Uterus (tissue), 4 donors: Measurements from ENCODE around the gene GGA3. TPM values are rescaled to one million over a fixed set of nuclear protein-coding genes. Genes with fewer than 3 reads are reported as not detected.
"Not testable (repeated sequence)": the region's sequence is repeated elsewhere in the genome, so short reads cannot be mapped to it uniquely, and the experiment has no call there.

Experiments
- DNase-seq, 2 donors: peaks; one replicate each; pipeline ENCODE4 v3.0.0-alpha.2; 2019 to 2020
- H3K27ac ChIP-seq, 2 donors: fragments of 200-600 bp; sonication (generic); 1 replicate in 1 of 2; 2 replicates in 1 of 2; pipeline ENCODE4 v1.5.1; 2016 to 2018
- H3K27me3 ChIP-seq, 2 donors: fragments of 200-600 bp; sonication (generic); one replicate each; pipeline ENCODE4 v1.5.1; 2018 to 2019; ENCODE audit warnings: control low read depth in 1 of 2
- H3K36me3 ChIP-seq, 2 donors: fragments of 200-600 bp; sonication (generic); one replicate each; pipeline ENCODE4 v1.5.1; 2019; ENCODE audit warnings: control low read depth in 1 of 2
- H3K4me1 ChIP-seq, 2 donors: fragments of 200-600 bp; sonication (generic); one replicate each; pipeline ENCODE4 v1.5.1; 2018 to 2019; ENCODE audit warnings: control low read depth in 1 of 2
- H3K4me3 ChIP-seq, 2 donors: fragments of 200-600 bp; sonication (generic); 1 replicate in 1 of 2; 2 replicates in 1 of 2; pipeline ENCODE4 v1.5.1; 2018 to 2019; ENCODE audit warnings: mild to moderate bottlenecking in 1 of 2
- H3K9me3 ChIP-seq, 2 donors: fragments of 200-600 bp; sonication (generic); one replicate each; pipeline ENCODE4 v1.5.1; 2019; ENCODE audit warnings: control low read depth in 1 of 2
- CTCF ChIP-seq, 4 experiments: fragments of 200-600 bp in 2 of 4; fragments of 450-650 bp in 2 of 4; sonication (generic) in 2 of 4; IDR thresholded peaks; one replicate each; pipeline ENCODE4 v1.5.1; 2016 to 2019; ENCODE audit warnings: antibody characterized with exemption in 4 of 4, mild to moderate bottlenecking in 2 of 4, moderate library complexity in 1 of 4
- POLR2A ChIP-seq, 2 donors: fragments of 450-650 bp; IDR thresholded peaks; one replicate each; pipeline ENCODE4 v1.6.1; 2016; ENCODE audit warnings: antibody characterized with exemption in 2 of 2, mild to moderate bottlenecking in 1 of 2, moderate library complexity in 1 of 2
- intact Hi-C: fragments of 100-400 bp; cut with DNase I; formaldehyde crosslinking; loops from one replicate; pipeline ENCODE4 v1.15.1; 2023; ENCODE audit warnings: low total_unique reads
- total RNA-seq, 4 donors: library from RNA; depleted of rRNA in 3 of 4; stranded (reverse); fragments of >200 nt in 3 of 4; gene quantifications; one replicate each; pipeline versions ENCODE4 v1.1.0 to v1.2.4, GENCODE V29; 2014 to 2023
- donor health status: DM: yes; HTN: yes; CAD: no.

GGA3 gene
- total RNA-seq, 4 donors from 2014 or later: 9.4 to 104 (median 40.1) TPM

- Histone ChIP-seq H3K36me3 (no peaks in the 10 kb centered on the region), H3K4me3 (no peak overlapping the region), H3K9me3 (no peaks in the 10 kb centered on the region), H3K27me3 (no peaks in the 10 kb centered on the region), H3K4me1 (no peaks in the 10 kb centered on the region), H3K27ac (no peak overlapping the region)
- intact Hi-C loops: no loop called here
- no peak for DNase-seq
- TF ChIP-seq POLR2A (IDR thresholded peaks at IDR 0.05) (no peak), CTCF (IDR thresholded peaks at IDR 0.05) (no peak)
Observed at GRCh38 chr17:75301049-75301448, 39.6 kb upstream of the GGA3 start.

- Histone ChIP-seq H3K9me3 (no peaks in the 10 kb centered on the region), H3K4me3 (no peak overlapping the region), H3K4me1 (no peaks in the 10 kb centered on the region), H3K36me3 (no peaks in the 10 kb centered on the region), H3K27ac (no peak overlapping the region), H3K27me3 (no peaks in the 10 kb centered on the region)
- no peak for TF ChIP-seq POLR2A (IDR thresholded peaks at IDR 0.05)
- no peak for TF ChIP-seq CTCF (IDR thresholded peaks at IDR 0.05)
- DNase-seq: no peak
- intact Hi-C loops: no loop called here
Observed at GRCh38 chr17:75300280-75300679, 38.9 kb upstream of the GGA3 start.

GRCh38 chr17:75295201-75296158, 34.1 kb upstream of the GGA3 start:
- intact Hi-C loops: no loop called here
- Histone ChIP-seq H3K27ac (no peak overlapping the region), H3K4me1 (no peaks in the 10 kb centered on the region), H3K27me3 (no peaks in the 10 kb centered on the region), H3K9me3 (no peaks in the 10 kb centered on the region), H3K36me3 (no peaks in the 10 kb centered on the region), H3K4me3 (no peak overlapping the region)
- no peak for DNase-seq
- TF ChIP-seq POLR2A (IDR thresholded peaks at IDR 0.05) (no peak), CTCF (IDR thresholded peaks at IDR 0.05) (no peak)

- DNase-seq, H3K27ac ChIP-seq, H3K9me3 ChIP-seq, H3K36me3 ChIP-seq, H3K27me3 ChIP-seq, H3K4me3 ChIP-seq, H3K4me1 ChIP-seq, intact Hi-C loops: not testable (repeated sequence)
Observed at GRCh38 chr17:75292810-75293448, 31.5 kb upstream of the GGA3 start.

GRCh38 chr17:75289832-75290337, 28.5 kb upstream of the GGA3 start:
- DNase-seq: peak; percentile 47 to 66
- intact Hi-C loops: loop anchor here (5.0 kb wide), 1 partner anchor 227 kb away; the partner anchor contains the start of genes CASKIN2 and TSEN54
- Histone ChIP-seq H3K27me3 (no peaks in the 10 kb centered on the region), H3K27ac (peak overlapping the region; percentile 95 to 97), H3K36me3 (no peaks in the 10 kb centered on the region), H3K4me1 (no peaks in the 10 kb centered on the region), H3K4me3 (peak overlapping the region; percentile 76 to 84), H3K9me3 (no peaks in the 10 kb centered on the region)
- TF ChIP-seq POLR2A (IDR thresholded peaks at IDR 0.05) (no peak), CTCF (IDR thresholded peaks at IDR 0.05) (peak in 3 of 4 experiments; percentile 12 to 40 (median 32))
